ENCODE measurements around the gene VGLL4.

DNA sequence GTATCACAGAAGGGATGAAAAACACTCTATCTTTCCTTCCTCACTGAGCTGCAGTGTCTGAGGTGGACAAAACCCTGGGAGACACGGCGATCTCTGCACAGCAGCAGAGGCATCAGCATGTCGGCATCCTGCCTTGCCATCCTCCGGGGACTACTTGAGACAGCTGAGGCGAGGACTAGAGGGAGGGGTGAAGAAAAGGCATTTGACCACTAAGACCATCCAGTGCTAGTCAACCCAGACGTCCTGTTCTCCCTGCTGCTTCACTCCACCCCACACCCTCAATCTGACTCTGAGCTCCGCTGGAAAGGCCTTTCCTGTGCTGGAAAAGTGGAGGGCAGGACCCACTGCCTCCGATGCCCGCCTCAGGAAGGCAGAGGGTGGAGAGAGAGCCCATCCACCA is 67.3 kb downstream of the VGLL4 start:
- TF ChIP-seq, protein P1, sequence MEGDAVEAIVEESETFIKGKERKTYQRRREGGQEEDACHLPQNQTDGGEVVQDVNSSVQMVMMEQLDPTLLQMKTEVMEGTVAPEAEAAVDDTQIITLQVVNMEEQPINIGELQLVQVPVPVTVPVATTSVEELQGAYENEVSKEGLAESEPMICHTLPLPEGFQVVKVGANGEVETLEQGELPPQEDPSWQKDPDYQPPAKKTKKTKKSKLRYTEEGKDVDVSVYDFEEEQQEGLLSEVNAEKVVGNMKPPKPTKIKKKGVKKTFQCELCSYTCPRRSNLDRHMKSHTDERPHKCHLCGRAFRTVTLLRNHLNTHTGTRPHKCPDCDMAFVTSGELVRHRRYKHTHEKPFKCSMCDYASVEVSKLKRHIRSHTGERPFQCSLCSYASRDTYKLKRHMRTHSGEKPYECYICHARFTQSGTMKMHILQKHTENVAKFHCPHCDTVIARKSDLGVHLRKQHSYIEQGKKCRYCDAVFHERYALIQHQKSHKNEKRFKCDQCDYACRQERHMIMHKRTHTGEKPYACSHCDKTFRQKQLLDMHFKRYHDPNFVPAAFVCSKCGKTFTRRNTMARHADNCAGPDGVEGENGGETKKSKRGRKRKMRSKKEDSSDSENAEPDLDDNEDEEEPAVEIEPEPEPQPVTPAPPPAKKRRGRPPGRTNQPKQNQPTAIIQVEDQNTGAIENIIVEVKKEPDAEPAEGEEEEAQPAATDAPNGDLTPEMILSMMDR (IDR thresholded peaks at IDR 0.05): no peak
- TF ChIP-seq POLR2A (IDR thresholded peaks at IDR 0.05): no peak

All from lower leg skin (tissue), 3 donors.